Stomach (tissue), 9 donors: ENCODE measurements around the gene RGS6. TPM values are rescaled to one million over a fixed set of nuclear protein-coding genes. Genes with fewer than 3 reads are reported as not detected.
A peak's percentile ranks its signal among the peaks of the same experiment; 100 is the strongest.

ENCODE experiments used
- DNase-seq, 2 donors: peaks; one replicate each; pipeline versions ENCODE4 v3.0.0 to v3.0.0-alpha.2; 2013 to 2019
- H3K27ac ChIP-seq, 5 donors: fragments of 200-600 bp in 4 of 5; sonication (generic) in 4 of 5; one replicate each; pipeline ENCODE4 v1.5.1; 2013 to 2019; ENCODE audit warnings: mild to moderate bottlenecking in 1 of 5, moderate library complexity in 1 of 5
- H3K27me3 ChIP-seq, 3 donors: fragments of 200-600 bp; sonication (generic); one replicate each; pipeline ENCODE4 v1.5.1; 2017 to 2019; ENCODE audit warnings: mixed run types in 1 of 3
- H3K36me3 ChIP-seq, 4 donors: fragments of 200-600 bp; sonication (generic); 1 replicate in 3 of 4; 2 replicates in 1 of 4; pipeline ENCODE4 v1.5.1; 2016 to 2019
- H3K4me1 ChIP-seq, 4 donors: fragments of 200-600 bp; sonication (generic); one replicate each; pipeline ENCODE4 v1.5.1; 2016 to 2019
- H3K4me3 ChIP-seq, 4 donors: fragments of 200-600 bp; sonication (generic) in 3 of 4; one replicate each; pipeline ENCODE4 v1.5.1; 2016 to 2019; ENCODE audit warnings: mild to moderate bottlenecking in 1 of 4
- H3K9me3 ChIP-seq, 4 donors: fragments of 200-600 bp; sonication (generic); one replicate each; pipeline ENCODE4 v1.5.1; 2016 to 2019
- EP300 ChIP-seq: sonication (generic); formaldehyde crosslinking; IDR thresholded peaks from one replicate; pipeline ENCODE4 v1.6.1; 2017; ENCODE audit warnings: antibody characterized with exemption
- POLR2A ChIP-seq, 4 donors: fragments of 450-650 bp; IDR thresholded peaks; one replicate each; pipeline ENCODE4 v1.6.1; 2016; ENCODE audit warnings: antibody characterized with exemption in 4 of 4, control low read depth in 2 of 4, mild to moderate bottlenecking in 1 of 4, moderate library complexity in 1 of 4
- POLR2AphosphoS5 ChIP-seq, 3 donors: sonication (generic); formaldehyde crosslinking; IDR thresholded peaks; one replicate each; pipeline ENCODE4 v1.6.1; 2016; ENCODE audit warnings: antibody characterized with exemption in 3 of 3
- WGBS, 5 donors: extraction: QIAGEN DNeasy Blood & Tissue Kit in 3 of 5; methylation state at CpG; one replicate each; pipeline versions ENCODE4 v1.1.5 to v1.1.7; 2013 to 2018; 5-methylcytosine and 5-hydroxymethylcytosine counted together
- intact Hi-C: fragments of 100-400 bp; cut with DNase I; formaldehyde crosslinking; loops from one replicate; pipeline ENCODE4 v1.15.1; 2023; ENCODE audit warnings: low total_unique reads
- polyA plus RNA-seq, 3 donors: library from polyadenylated mRNA; stranded (reverse); fragments of 200-250 nt; gene quantifications; one replicate each; pipeline ENCODE4 v1.2.3, GENCODE V29; 2013
- total RNA-seq, 5 donors: library from RNA; depleted of rRNA; stranded (reverse); fragments of >200 nt; gene quantifications; one replicate each; pipeline versions ENCODE4 v1.1.0 to v1.2.3, GENCODE V29; 2014 to 2016
- TF ChIP-seq, protein P1 (sequence below), 7 experiments: fragments of 450-650 bp in 4 of 7; fragments of 200-600 bp in 3 of 7; sonication (generic) in 3 of 7; IDR thresholded peaks; one replicate each; pipeline ENCODE4 v1.5.1; 2016 to 2019; ENCODE audit warnings: antibody characterized with exemption in 7 of 7, control low read depth in 2 of 7, mild to moderate bottlenecking in 1 of 7
- donor health status: healthy with polysubstance abuse.
- donor health status: Bipolar disorder and iron deficiency.
- donor health status: healthy.

Gene RGS6
- total and polyA plus RNA-seq, 8 donors, result 0.25 to 18.0 (median 0.92) TPM; not detected in 1

DNA sequence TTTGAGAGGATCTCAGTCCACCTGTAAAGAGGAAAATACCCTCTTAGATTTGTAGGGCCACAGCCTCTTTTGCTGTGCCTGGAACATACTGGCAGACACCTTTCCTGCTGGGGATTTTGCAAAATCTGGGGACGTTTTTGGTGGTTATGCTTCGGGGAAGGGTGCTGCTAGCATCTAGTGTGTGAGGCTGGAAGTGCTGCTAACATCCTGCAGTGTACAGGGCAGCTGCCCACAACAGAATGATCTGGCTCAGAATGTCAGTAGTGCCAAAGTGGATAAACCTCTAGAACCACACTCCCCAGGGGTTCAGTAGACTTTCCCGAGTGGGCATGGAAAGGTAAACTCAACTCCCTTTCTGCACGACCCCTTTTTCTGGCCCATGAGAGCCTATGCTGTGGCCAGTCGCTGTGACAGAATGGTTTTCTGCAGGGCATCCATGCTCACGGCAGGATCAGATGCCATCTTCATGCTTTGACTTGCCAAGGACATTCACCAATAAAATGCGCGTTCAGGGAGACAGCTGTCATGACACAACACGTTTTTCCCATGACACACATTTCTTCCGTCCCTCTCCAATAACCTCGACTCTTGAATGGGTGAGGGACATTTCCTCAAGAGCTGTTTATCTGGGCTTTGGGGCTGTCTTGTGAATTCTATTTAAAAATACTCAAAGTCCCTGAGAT lies 240.9 kb downstream of the RGS6 start:
- no peak overlapping the region for H3K27ac ChIP-seq
- no peaks in the 10 kb centered on the region for H3K9me3 ChIP-seq
- H3K27me3 ChIP-seq, result peaks cover 0 to under 1% (median 0%) of the 10 kb centered on the region in 3 donors
- WGBS, 5 donors, result 71 to 80% (median 77%) methylated on average over 11 of the region's 11 CpGs
- H3K4me1 ChIP-seq, result no peaks in the 10 kb centered on the region
- TF ChIP-seq, protein P1, sequence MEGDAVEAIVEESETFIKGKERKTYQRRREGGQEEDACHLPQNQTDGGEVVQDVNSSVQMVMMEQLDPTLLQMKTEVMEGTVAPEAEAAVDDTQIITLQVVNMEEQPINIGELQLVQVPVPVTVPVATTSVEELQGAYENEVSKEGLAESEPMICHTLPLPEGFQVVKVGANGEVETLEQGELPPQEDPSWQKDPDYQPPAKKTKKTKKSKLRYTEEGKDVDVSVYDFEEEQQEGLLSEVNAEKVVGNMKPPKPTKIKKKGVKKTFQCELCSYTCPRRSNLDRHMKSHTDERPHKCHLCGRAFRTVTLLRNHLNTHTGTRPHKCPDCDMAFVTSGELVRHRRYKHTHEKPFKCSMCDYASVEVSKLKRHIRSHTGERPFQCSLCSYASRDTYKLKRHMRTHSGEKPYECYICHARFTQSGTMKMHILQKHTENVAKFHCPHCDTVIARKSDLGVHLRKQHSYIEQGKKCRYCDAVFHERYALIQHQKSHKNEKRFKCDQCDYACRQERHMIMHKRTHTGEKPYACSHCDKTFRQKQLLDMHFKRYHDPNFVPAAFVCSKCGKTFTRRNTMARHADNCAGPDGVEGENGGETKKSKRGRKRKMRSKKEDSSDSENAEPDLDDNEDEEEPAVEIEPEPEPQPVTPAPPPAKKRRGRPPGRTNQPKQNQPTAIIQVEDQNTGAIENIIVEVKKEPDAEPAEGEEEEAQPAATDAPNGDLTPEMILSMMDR (IDR thresholded peaks at IDR 0.05), result no peak
- TF ChIP-seq POLR2A (IDR thresholded peaks at IDR 0.05) (no peak), POLR2AphosphoS5 (IDR thresholded peaks at IDR 0.05) (no peak), EP300 (no peak)
- intact Hi-C loops, result no loop called here
- DNase-seq, result no peak
- H3K4me3 ChIP-seq, result no peak overlapping the region
- no peaks in the 10 kb centered on the region for H3K36me3 ChIP-seq

DNA sequence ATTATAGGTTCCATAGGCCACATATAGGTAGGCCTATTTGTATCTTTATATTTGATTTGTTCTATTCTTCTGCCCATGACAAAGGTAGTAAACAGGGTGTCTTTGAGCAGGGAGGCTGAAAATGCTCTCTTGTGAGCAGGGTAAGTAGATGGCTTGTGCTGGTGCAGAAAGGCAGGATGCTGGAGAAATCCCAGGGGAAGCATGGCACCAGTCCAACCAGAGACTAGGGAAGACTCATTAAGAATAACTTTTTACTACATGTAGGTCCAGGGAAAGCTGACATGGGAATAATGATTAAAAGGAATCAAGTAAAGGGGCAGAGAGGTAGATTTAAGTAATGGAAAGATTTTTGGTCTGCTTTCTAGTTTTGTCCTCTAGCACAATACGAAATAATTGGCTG lies 245.0 kb downstream of the RGS6 start:
- intact Hi-C loops, result no loop called here
- 79 to 90% (median 85%) methylated on average over 1 of the region's 1 CpG for WGBS, 5 donors

DNA sequence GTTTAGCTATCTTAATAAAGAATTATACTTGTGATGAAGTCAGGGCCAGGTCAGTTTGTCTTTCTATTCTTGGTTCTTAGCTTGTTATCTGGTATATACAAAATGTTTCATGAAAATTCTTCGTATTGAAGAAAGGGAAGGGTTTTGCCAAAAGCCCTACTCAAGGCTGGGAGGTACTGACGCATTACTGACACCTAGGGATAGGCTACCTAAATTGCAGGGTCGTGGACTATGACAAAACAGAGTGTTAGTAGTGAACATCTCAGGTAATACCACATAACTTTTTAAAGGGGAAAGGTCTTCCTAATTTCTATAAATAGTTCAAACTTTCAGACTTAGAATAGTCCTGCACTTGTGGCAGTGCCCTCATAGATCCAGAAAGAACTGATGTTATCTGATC lies 246.3 kb downstream of the RGS6 start:
- 48 to 59% (median 52%) methylated on average over 3 of the region's 3 CpGs for WGBS, 5 donors
- Histone ChIP-seq H3K36me3 (no peaks in the 10 kb centered on the region), H3K27me3 (no peaks in the 10 kb centered on the region)

More for the DNA sequence above, 245.0 kb downstream of the RGS6 start:
- Histone ChIP-seq H3K36me3 (no peaks in the 10 kb centered on the region), H3K4me1 (no peaks in the 10 kb centered on the region), H3K4me3 (no peak overlapping the region), H3K27ac (no peak overlapping the region), H3K9me3 (peaks cover 0 to 14% (median 5%) of the 10 kb centered on the region in 4 donors), H3K27me3 (no peaks in the 10 kb centered on the region)
- peak in 1 of 2 donors; percentile 25 for DNase-seq
- TF ChIP-seq POLR2A (IDR thresholded peaks at IDR 0.05) (no peak), EP300 (no peak), POLR2AphosphoS5 (IDR thresholded peaks at IDR 0.05) (no peak)
- TF ChIP-seq, protein P1 (IDR thresholded peaks at IDR 0.05), result no peak

DNA sequence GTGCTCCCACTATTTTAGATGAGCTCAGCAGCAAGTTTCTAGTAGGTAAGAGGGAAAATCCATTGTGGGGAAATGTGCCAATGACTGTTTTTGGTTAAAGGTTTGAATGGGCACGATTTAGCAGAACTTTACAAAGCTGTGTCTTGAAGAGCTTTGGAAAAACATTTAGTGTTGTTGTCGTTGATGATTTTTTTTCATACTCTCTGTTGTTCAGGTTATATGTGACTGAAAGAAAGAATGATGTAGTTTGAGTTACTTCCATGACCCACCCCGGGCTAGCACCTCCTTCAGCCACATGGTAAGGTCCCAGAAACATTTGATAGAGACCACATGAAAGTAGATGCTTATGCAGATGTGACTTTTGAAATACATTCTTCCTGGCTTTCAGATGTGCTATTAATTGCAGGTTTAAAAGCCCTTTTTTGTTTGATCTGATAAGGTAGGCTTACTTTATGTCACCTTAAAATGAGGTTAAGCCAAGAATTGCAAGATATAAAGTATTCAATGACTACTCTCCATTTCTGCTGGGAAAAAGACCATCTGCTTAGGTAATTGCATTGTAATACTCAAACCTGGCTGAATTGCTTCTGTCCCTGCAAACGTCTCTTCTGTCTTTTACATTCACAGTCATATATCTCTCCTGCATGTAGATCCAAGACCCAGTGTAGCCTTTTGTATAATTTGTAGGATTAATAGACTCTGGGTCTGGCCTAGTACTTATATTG lies 250.6 kb downstream of the RGS6 start:
- Histone ChIP-seq H3K4me1 (peaks cover 0 to 12% (median 2%) of the 10 kb centered on the region in 4 donors), H3K36me3 (no peaks in the 10 kb centered on the region), H3K27ac (no peak overlapping the region), H3K9me3 (peaks cover 0 to 14% (median 5%) of the 10 kb centered on the region in 4 donors), H3K27me3 (no peaks in the 10 kb centered on the region), H3K4me3 (no peak overlapping the region)
- TF ChIP-seq EP300, result no peak
- TF ChIP-seq POLR2A (IDR thresholded peaks at IDR 0.05), result no peak
- TF ChIP-seq, protein P1 (IDR thresholded peaks at IDR 0.05), result no peak
- TF ChIP-seq POLR2AphosphoS5 (IDR thresholded peaks at IDR 0.05), result no peak
- DNase-seq, result no peak
- intact Hi-C loops, result no loop called here
- WGBS, 5 donors, result 48 to 63% (median 60%) methylated on average over 4 of the region's 4 CpGs

More for the DNA sequence above, 246.3 kb downstream of the RGS6 start:
- TF ChIP-seq POLR2A (IDR thresholded peaks at IDR 0.05) (no peak), EP300 (no peak), POLR2AphosphoS5 (IDR thresholded peaks at IDR 0.05) (no peak)
- TF ChIP-seq, protein P1 (IDR thresholded peaks at IDR 0.05), result no peak
- H3K4me3 ChIP-seq, result no peak overlapping the region
- no peak for DNase-seq
- no peaks in the 10 kb centered on the region for H3K4me1 ChIP-seq
- H3K27ac ChIP-seq, result no peak overlapping the region
- H3K9me3 ChIP-seq, result peaks cover 0 to 14% (median 5%) of the 10 kb centered on the region in 4 donors
- intact Hi-C loops, result no loop called here
